ENCODE results near the gene SPATS2L.
"Not testable (repeated sequence)": the region's sequence is repeated elsewhere in the genome, so short reads cannot be mapped to it uniquely, and the experiment has no call there.

The SPATS2L gene

GRCh38 chr2:200342654-200343053, 36.2 kb downstream of the SPATS2L start:
- no peak for TF ChIP-seq CTCF (IDR thresholded peaks at IDR 0.05)
- intact Hi-C loops (cut with DNase I; ENCODE audit: low total_unique reads) = no loop called here
- no peaks in the 10 kb centered on the region for H3K27me3 ChIP-seq
- DNase-seq = no peak
- no peaks in the 10 kb centered on the region for H3K9me3 ChIP-seq
- no peak overlapping the region for H3K4me3 ChIP-seq
- peaks cover 0 to 66% (median 13%) of the 10 kb centered on the region in 4 donors for H3K4me1 ChIP-seq
- H3K36me3 ChIP-seq = no peaks in the 10 kb centered on the region
- H3K27ac ChIP-seq = no peak overlapping the region

DNA sequence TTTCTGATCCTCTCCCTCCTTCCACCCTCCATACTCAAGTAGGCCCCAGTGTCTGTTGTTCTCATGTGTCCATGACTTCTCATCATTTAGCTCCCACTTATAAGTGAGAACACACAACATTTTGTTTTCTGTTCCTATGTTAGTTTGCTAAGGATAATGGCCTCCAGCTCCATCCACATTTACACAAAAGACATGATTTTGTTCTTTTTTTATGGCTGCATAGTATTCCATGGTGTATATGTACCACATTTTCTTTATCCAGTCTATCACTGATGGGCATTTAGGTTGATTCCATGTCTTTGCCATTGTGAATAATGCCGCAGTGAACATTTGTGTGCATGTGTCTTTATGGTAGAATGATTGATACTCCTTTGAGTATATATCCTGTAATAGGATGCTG, 37.7 kb downstream of the SPATS2L start:
- H3K9me3 ChIP-seq; H3K27me3 ChIP-seq; H3K27ac ChIP-seq; DNase-seq; intact Hi-C loops (cut with DNase I; ENCODE audit: low total_unique reads); H3K4me3 ChIP-seq; H3K36me3 ChIP-seq: not testable (repeated sequence)
- peaks cover 0 to 52% (median 6%) of the 10 kb centered on the region in 4 donors for H3K4me1 ChIP-seq

DNA sequence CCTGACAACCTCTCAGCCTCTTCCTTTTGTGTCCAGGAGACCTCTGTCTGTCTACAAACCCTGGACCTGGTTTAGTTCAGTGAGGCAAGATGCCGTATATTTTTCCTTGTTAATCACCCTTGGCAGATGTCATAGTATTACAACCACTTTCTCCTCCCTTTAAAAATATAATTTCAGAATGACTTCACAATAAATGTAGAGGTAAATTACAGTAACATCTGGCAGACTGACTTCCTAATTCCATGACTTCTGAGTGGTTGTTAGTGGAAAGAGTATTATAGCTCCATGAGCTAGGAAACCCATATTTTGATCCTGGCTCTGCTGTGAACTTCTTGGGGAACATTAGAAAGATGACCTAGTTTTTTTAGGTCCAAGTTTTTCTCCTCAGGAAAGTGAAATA, 39.5 kb downstream of the SPATS2L start:
- H3K27me3 ChIP-seq = no peaks in the 10 kb centered on the region
- H3K27ac ChIP-seq = no peak overlapping the region
- H3K9me3 ChIP-seq = no peaks in the 10 kb centered on the region
- intact Hi-C loops (cut with DNase I; ENCODE audit: low total_unique reads) = no loop called here
- H3K36me3 ChIP-seq = no peaks in the 10 kb centered on the region
- H3K4me3 ChIP-seq = no peak overlapping the region
- DNase-seq = no peak
- no peak for TF ChIP-seq CTCF (IDR thresholded peaks at IDR 0.05)
- H3K4me1 ChIP-seq = peaks cover 0 to 39% (median 1%) of the 10 kb centered on the region in 4 donors

DNA sequence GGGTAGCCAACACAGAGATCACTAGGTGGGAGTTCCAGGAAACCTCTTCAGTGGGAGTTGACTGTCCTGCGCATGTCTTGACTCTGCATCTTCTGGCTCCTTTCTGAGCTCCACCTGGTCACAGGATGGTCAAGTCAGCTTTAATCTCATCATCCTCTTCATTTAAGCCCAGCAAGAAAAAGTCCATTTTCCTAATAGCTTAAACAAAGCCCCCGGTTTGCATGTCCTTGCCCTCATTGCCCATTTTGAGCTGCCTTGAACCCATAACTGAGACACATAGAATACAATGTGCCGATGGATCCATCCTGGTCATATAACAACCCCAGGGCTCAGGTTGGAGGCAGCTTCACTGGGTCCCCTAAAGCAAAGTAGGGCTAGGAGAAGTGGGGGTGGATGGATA, 40.8 kb downstream of the SPATS2L start:
- peaks cover 0 to 39% (median 8%) of the 10 kb centered on the region in 4 donors for H3K4me1 ChIP-seq
- H3K9me3 ChIP-seq = no peaks in the 10 kb centered on the region
- H3K27me3 ChIP-seq = no peaks in the 10 kb centered on the region
- no peak overlapping the region for H3K4me3 ChIP-seq
- H3K27ac ChIP-seq = no peak overlapping the region
- intact Hi-C loops (cut with DNase I; ENCODE audit: low total_unique reads) = no loop called here
- no peaks in the 10 kb centered on the region for H3K36me3 ChIP-seq
- TF ChIP-seq CTCF (IDR thresholded peaks at IDR 0.05) = no peak
- DNase-seq = no peak

DNA sequence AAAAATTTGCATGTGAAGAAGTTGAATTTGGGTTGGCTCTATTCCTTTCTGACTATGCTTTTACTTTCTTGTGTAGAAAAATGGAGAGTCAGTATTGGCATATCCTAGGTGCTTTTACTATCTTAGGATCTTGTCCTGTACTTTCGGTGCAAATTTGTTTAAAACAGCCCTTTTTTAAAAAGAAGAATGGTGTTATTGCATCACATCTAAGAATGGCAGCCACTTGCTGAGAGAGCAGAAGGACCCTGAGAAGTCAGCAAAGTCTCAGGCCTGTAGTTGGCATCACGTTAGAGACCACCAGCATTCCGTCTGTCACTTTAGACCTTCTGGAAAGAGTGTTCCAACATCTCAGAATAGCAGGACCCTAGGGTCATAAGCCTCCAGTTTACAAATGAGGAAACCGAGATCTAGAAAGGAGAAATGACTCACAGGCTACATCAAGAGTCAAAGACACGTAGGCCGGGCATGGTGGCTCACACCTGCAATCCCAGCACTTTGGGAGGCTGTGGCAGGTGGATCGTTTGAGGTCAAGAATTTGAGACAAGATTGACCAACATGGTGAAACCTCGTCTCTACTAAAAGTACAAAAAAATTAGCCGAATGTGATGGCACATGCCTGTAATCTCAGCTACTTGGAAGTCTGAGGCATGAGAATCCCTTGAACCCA, 42.5 kb downstream of the SPATS2L start:
- Histone ChIP-seq H3K4me1 (peaks cover 0 to 45% (median 19%) of the 10 kb centered on the region in 4 donors), H3K27me3 (no peaks in the 10 kb centered on the region), H3K9me3 (no peaks in the 10 kb centered on the region), H3K4me3 (no peak overlapping the region), H3K36me3 (no peaks in the 10 kb centered on the region), H3K27ac (no peak overlapping the region)
- no peak for DNase-seq
- TF ChIP-seq CTCF (IDR thresholded peaks at IDR 0.05) = no peak
- intact Hi-C loops (cut with DNase I; ENCODE audit: low total_unique reads) = no loop called here

- intact Hi-C loops (cut with DNase I; ENCODE audit: low total_unique reads) = no loop called here
- Histone ChIP-seq H3K4me3 (no peak overlapping the region), H3K27ac (no peak overlapping the region), H3K4me1 (peaks cover 0 to 45% (median 19%) of the 10 kb centered on the region in 4 donors), H3K9me3 (no peaks in the 10 kb centered on the region), H3K27me3 (no peaks in the 10 kb centered on the region), H3K36me3 (no peaks in the 10 kb centered on the region)
- TF ChIP-seq CTCF (IDR thresholded peaks at IDR 0.05) = no peak
- no peak for DNase-seq
Observed at GRCh38 chr2:200349868-200350267, 43.4 kb downstream of the SPATS2L start.

Measured in tibial artery (tissue), 4 donors.